HG03095 (cell line): ENCODE data around the gene TAP1.
"Not testable (repeated sequence)": the region's sequence is repeated elsewhere in the genome, so short reads cannot be mapped to it uniquely, and the experiment has no call there.

Experiments used
- ATAC-seq: cut with Tn5 transposase; IDR thresholded peaks from one replicate; pipeline ENCODE4 v1.9.1; 2021; ENCODE audit warnings: moderate library complexity; ENCODE audit not compliant: unreplicated experiment

Gene TAP1

GRCh38 chr6:32805404-32805803, 48.1 kb downstream of the TAP1 start:
- ATAC-seq, result not testable (repeated sequence)

GRCh38 chr6:32803416-32803815, 50.1 kb downstream of the TAP1 start:
- ATAC-seq, result no peak

- no peak for ATAC-seq
Measured at GRCh38 chr6:32799740-32800139, 53.8 kb downstream of the TAP1 start.

GRCh38 chr6:32799168-32799567, 54.3 kb downstream of the TAP1 start:
- ATAC-seq, result no peak

GRCh38 chr6:32796848-32797776, 56.4 kb downstream of the TAP1 start:
- no peak for ATAC-seq
